Naive B cell (primary cell): ENCODE results near the gene FERMT1. TPM values are rescaled to one million over a fixed set of nuclear protein-coding genes. Genes with fewer than 3 reads are reported as not detected.
"Not testable (repeated sequence)": the region's sequence is repeated elsewhere in the genome, so short reads cannot be mapped to it uniquely, and the experiment has no call there.

ENCODE experiments used
- ATAC-seq, 2 donors: fragments of 150-1000 bp; cut with Tn5 transposase; 2 replicates each; pipeline ENCODE4 v1.10.0; 2021; ENCODE audit warnings: low read depth in 2 of 2, mild to moderate bottlenecking in 2 of 2, moderate library complexity in 2 of 2
- DNase-seq: peaks from one replicate; pipeline ENCODE4 v3.0.0; 2022
- H3K27ac Mint-ChIP-seq, 6 donors: one replicate each; pipeline ENCODE4 v1.8.0; 2020 to 2022; ENCODE audit warnings: mild to moderate bottlenecking in 6 of 6, mixed read lengths in 6 of 6, moderate library complexity in 5 of 6, inconsistent platforms in 2 of 6
- H3K27me3 Mint-ChIP-seq, 3 donors: one replicate each; pipeline ENCODE4 v1.8.0; 2021 to 2022; ENCODE audit warnings: mixed read lengths in 3 of 3, mild to moderate bottlenecking in 1 of 3
- H3K36me3 Mint-ChIP-seq, 2 donors: one replicate each; pipeline ENCODE4 v1.8.0; 2020 to 2022; ENCODE audit warnings: mixed read lengths in 2 of 2, inconsistent platforms in 1 of 2, mild to moderate bottlenecking in 1 of 2
- H3K4me1 Mint-ChIP-seq, 3 donors: one replicate each; pipeline ENCODE4 v1.8.0; 2020 to 2022; ENCODE audit warnings: mixed read lengths in 3 of 3, inconsistent platforms in 1 of 3, mild to moderate bottlenecking in 1 of 3, moderate library complexity in 1 of 3
- H3K4me3 Mint-ChIP-seq, 8 donors: one replicate each; pipeline ENCODE4 v1.8.0; 2020 to 2022; ENCODE audit warnings: mild to moderate bottlenecking in 8 of 8, mixed read lengths in 8 of 8, moderate library complexity in 8 of 8, inconsistent platforms in 2 of 8
- H3K9me3 Mint-ChIP-seq, 7 donors: one replicate each; pipeline ENCODE4 v1.8.0; 2020 to 2022; ENCODE audit warnings: mixed read lengths in 7 of 7, mild to moderate bottlenecking in 5 of 7, inconsistent platforms in 2 of 7, moderate library complexity in 1 of 7
- polyA plus RNA-seq, 6 donors: library from polyadenylated mRNA; unstranded; fragments of 300-500 nt; fragmentation: Illumina TruSeq; gene quantifications; one replicate each; pipeline ENCODE4 v1.2.3, GENCODE V29; 2021; ENCODE audit warnings: low read depth in 6 of 6

The FERMT1 gene
- polyA plus RNA-seq, 6 donors from 2014 or later = not detected

DNA sequence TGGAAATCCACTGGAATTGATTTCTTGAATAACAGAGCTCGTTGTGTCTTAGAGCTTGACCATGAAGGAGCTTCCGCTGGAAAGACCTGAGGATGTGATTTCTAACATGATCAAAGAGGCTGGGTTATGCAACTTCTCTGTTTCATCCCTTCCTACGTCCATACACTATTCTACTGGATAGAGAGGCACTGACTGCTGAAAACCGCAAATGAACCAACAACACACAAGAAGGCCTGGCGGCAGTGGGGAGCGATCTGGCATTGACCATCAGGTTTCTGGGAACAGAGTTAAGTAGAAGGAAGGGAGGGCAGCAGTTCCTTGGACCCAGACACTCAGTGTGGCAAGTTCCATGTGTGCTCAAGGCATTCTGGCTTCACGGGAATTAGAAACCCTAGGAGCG lies 82.3 kb downstream of the FERMT1 start:
- Mint-ChIP-seq H3K4me3 (no peak overlapping the region), H3K36me3 (peaks cover 14 to 19% of the 10 kb centered on the region in 2 donors), H3K27me3 (no peaks in the 10 kb centered on the region), H3K27ac (peak overlapping the region in 1 of 6 donors; percentile 79), H3K4me1 (no peaks in the 10 kb centered on the region), H3K9me3 (peaks cover 0 to 2% (median 0%) of the 10 kb centered on the region in 7 donors)
- DNase-seq (no peak), ATAC-seq (no peak)

DNA sequence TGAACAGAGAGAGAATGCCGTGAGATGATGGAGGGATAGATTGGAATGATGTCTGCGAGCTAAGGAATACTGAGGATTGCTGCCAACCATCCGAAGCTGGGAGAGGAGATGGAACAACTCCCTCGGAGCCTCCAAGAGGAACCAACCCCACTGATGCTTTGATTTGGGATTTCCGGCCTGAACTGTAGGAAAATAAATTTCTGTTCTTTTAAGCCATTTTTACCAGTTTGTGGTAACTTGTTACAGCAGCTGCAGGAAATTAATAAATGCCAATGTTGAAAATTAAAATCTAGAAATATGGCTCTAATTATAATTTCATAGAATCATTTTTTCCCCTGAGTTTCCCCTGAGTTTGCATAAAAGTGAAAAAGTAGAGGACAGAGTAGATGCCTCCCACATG lies 83.1 kb downstream of the FERMT1 start:
- ATAC-seq (no peak), DNase-seq (no peak)
- Mint-ChIP-seq H3K4me3 (no peak overlapping the region), H3K36me3 (peaks cover 17 to 23% of the 10 kb centered on the region in 2 donors), H3K9me3 (peaks cover 0 to 2% (median 0%) of the 10 kb centered on the region in 7 donors), H3K4me1 (peaks cover 0 to 1% (median under 1%) of the 10 kb centered on the region in 3 donors), H3K27ac (no peak overlapping the region), H3K27me3 (no peaks in the 10 kb centered on the region)

DNA sequence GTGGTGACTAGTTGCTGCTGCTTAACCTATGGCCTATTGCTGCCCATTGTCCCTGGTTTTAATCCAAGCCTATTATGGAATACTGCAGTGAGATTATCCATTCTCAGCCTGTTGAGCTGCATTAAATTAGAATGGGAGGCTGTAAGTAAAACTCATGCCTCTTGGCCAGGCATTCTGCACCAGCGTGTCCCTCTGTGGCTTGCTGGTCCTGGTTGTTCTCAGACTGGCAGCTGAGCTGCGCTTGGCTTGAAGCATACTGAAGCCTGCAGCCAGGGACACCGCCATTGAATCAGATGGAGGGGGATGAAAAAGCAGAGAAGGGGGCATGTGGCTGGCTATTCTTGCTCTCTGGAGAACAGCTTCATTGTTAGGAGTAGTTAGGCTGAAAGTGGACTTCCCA lies 84.6 kb downstream of the FERMT1 start:
- Mint-ChIP-seq H3K4me1 (peaks cover 0 to 6% (median 3%) of the 10 kb centered on the region in 3 donors), H3K27ac (peak overlapping the region in 1 of 6 donors; percentile 39)

DNA sequence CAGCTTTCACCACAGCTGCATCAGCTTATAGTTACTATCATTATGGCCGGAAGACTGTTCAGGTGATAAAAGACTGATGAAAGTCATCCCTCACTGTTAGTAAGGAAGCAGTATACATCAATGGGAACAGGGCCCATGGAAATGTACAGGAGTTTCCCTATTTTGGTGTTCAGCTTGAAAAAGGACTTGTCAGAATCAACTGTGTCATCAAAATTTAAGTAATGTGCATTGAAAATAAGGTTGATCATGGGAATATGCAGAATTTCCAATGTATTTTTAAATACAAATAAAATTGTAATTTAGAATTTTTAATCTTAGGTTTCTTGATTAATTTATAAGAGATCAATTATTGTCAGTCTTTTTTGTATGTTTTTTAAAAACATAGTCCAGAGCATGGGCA lies 85.7 kb downstream of the FERMT1 start:
- H3K27ac Mint-ChIP-seq = no peak overlapping the region
- ATAC-seq (no peak), DNase-seq (no peak)
- peaks cover 0 to 2% (median 0%) of the 10 kb centered on the region in 7 donors for H3K9me3 Mint-ChIP-seq
- no peak overlapping the region for H3K4me3 Mint-ChIP-seq
- H3K4me1 Mint-ChIP-seq = peaks cover 0 to 6% (median 3%) of the 10 kb centered on the region in 3 donors
- peaks cover 22 to 27% of the 10 kb centered on the region in 2 donors for H3K36me3 Mint-ChIP-seq
- no peaks in the 10 kb centered on the region for H3K27me3 Mint-ChIP-seq

More for the DNA sequence above, 84.6 kb downstream of the FERMT1 start:
- no peaks in the 10 kb centered on the region for H3K27me3 Mint-ChIP-seq
- no peak overlapping the region for H3K4me3 Mint-ChIP-seq
- DNase-seq (no peak), ATAC-seq (no peak)
- peaks cover 0 to 2% (median 0%) of the 10 kb centered on the region in 7 donors for H3K9me3 Mint-ChIP-seq
- peaks cover 22 to 27% of the 10 kb centered on the region in 2 donors for H3K36me3 Mint-ChIP-seq

DNA sequence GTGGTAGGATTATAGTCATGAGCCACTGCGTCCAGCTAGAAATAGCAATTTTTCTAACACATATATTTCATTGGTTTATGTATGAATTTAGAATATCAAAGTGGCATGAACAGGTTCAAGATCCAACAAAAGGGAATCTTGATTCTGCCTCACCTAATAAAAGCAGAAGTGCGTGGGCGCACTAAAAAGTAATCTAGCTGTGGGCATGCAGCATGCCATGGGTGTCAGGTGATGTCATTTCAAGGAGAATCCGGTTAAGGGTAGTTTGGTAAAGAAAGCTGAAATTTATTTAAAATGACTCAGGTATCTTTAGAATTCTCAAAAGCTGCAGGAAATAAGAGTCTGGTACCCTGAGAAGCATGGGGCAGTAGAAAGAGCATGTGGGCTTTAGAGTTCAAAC lies 86.6 kb downstream of the FERMT1 start:
- H3K27ac Mint-ChIP-seq = peak overlapping the region in 2 of 6 donors; percentile 49 to 57
- peaks cover 22 to 27% of the 10 kb centered on the region in 2 donors for H3K36me3 Mint-ChIP-seq
- no peak for ATAC-seq
- H3K27me3 Mint-ChIP-seq = no peaks in the 10 kb centered on the region
- H3K9me3 Mint-ChIP-seq = peaks cover 0 to 2% (median 0%) of the 10 kb centered on the region in 7 donors
- no peak for DNase-seq
- H3K4me3 Mint-ChIP-seq = no peak overlapping the region
- peaks cover 0 to 6% (median 3%) of the 10 kb centered on the region in 3 donors for H3K4me1 Mint-ChIP-seq

DNA sequence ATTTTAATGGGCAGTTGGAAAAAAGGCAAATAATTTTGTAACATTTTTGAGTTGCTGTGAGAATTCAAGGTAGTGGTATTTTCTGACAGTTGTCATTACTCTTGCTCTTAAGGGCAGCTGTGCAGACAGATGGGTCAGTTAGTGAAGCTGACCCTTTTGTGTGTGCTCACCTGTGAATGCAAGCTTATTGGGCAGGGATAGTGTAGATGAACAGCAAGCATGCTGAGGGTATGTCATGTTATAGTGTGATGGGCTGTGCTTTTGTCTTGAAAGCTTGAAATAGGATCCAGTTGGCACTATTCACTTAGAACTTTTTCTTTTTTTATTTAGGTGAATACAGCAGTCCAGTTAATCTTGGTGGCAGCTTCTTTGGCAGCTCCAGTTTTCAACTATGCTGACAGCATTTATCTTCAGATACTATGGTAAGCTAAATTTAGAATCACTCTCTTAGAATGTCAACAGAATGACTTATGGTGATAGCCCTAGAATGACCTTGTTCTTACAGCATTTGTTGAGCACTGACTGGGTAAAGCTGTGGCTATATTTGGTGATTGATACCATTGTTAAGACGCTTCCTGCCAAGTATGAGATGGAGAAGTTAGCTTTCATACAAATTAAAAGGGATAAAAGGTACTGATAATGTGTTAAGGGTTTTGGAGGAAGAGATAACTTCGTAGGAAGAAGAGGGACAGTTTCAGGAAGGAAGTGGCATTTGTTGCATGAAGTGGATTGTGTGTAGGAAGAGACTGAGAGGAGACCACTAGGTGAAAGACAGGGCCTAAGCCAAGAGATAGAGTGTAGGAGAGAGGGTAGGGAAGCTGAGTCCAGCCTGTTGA lies 88.5 kb downstream of the FERMT1 start:
- ATAC-seq = no peak
- H3K4me1 Mint-ChIP-seq = peaks cover 0 to 6% (median 3%) of the 10 kb centered on the region in 3 donors
- DNase-seq = no peak
- peak overlapping the region in 1 of 6 donors; percentile 16 for H3K27ac Mint-ChIP-seq
- no peak overlapping the region for H3K4me3 Mint-ChIP-seq
- peaks cover 10 to 12% of the 10 kb centered on the region in 2 donors for H3K36me3 Mint-ChIP-seq
- H3K9me3 Mint-ChIP-seq = no peaks in the 10 kb centered on the region
- H3K27me3 Mint-ChIP-seq = no peaks in the 10 kb centered on the region

DNA sequence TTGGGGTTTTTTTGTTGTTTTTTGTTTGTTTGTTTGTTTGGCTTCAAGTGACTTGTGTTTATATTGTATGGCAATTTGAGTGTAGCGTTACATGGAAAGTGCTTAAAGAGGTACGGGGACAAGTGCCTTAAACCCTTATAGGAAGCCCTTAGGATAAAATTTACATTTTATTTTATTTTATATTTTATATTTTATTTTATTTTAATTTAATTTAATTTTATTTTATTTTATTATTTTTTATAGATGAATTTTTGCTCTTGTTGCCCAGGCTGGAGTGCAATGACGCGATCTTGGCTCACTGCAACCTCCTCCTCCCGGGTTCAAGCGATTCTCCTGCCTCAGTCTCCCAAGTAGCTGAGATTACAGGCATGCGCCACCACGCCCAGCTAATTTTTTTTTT lies 89.9 kb downstream of the FERMT1 start:
- H3K4me1 Mint-ChIP-seq, H3K4me3 Mint-ChIP-seq, DNase-seq, H3K27me3 Mint-ChIP-seq, ATAC-seq, H3K9me3 Mint-ChIP-seq, H3K27ac Mint-ChIP-seq: not testable (repeated sequence)
- peaks cover 8 to 12% of the 10 kb centered on the region in 2 donors for H3K36me3 Mint-ChIP-seq

DNA sequence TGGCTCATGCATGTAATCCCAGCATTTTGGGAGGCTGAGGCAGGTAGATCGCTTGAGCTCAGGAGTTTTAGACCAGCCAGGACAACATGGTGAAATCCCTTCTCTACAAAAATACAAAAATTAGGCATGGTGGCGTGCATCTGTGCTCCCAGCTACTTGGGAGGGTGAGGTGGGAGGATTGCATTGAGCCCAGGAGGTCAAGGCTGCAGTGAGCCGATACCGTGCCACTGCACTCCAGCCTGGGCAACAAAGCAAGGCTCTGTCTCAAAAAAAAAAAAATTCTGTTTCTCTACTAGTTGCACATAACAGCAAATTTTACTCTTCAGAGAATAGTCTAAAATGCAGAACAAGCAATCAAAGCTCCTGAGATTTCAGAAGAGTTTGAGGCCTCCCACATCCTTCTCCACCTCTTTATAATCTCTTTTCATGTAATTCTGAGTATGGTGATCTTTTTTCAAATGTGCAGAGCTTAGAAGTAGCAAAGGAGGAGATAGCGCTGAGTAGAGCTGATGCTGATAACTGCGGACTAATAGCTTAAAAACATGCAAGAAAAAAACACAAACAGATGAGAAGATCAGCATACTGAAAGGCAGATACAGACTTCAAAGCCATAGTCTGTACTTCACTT lies 92.3 kb downstream of the FERMT1 start:
- no peaks in the 10 kb centered on the region for H3K27me3 Mint-ChIP-seq
- H3K27ac Mint-ChIP-seq = peak overlapping the region in 1 of 6 donors; percentile 61
- peaks cover 3 to 7% (median 6%) of the 10 kb centered on the region in 3 donors for H3K4me1 Mint-ChIP-seq
- peaks cover 0 to under 1% (median 0%) of the 10 kb centered on the region in 7 donors for H3K9me3 Mint-ChIP-seq
- no peak for ATAC-seq
- DNase-seq = no peak
- no peak overlapping the region for H3K4me3 Mint-ChIP-seq
- peaks cover 12 to 13% of the 10 kb centered on the region in 2 donors for H3K36me3 Mint-ChIP-seq

DNA sequence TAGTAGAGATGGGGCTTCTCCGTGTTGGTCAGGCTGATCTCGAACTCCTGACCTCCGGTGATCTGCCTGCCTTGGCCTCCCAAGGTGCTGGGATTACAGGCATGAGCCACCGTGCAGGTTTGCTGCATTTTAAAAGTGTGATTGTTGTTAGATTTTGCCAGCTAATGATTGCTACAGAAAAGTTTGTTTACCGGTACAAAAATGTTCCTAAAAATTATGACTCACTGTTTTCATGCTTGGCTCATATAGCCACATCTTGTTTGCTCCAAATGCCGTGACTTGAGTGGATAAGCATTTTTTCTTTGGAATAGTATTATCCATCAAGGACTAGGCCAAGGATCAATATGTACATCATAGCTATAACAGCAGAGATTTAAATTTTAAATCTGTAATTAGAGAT lies 93.3 kb downstream of the FERMT1 start:
- H3K36me3 Mint-ChIP-seq = peaks cover 16 to 17% of the 10 kb centered on the region in 2 donors
- ATAC-seq (no peak), DNase-seq (no peak)
- no peak overlapping the region for H3K27ac Mint-ChIP-seq
- peaks cover 2 to 5% (median 4%) of the 10 kb centered on the region in 3 donors for H3K4me1 Mint-ChIP-seq
- H3K4me3 Mint-ChIP-seq = no peak overlapping the region
- peaks cover 0 to 6% (median 0%) of the 10 kb centered on the region in 7 donors for H3K9me3 Mint-ChIP-seq
- H3K27me3 Mint-ChIP-seq = no peaks in the 10 kb centered on the region

DNA sequence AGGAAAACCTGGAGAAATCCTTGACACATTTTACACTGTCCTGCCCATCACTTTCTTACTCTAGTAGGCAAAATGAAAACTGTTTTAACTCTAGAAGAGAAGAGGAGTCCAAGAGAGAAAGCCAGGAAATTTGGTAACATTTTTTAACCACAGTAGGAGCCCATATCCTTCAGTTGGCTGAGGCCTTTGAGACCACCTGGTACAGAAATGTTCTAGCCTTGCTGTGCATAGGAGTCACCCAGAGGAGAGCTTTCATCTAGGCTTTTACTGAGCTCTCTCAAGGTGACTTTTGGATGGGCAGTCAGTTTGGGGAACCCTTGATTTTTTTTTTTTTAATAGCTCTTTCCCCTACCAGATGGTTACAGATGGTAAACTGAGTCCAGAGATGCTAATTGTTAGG lies 94.0 kb downstream of the FERMT1 start:
- ATAC-seq (no peak), DNase-seq (no peak)
- no peak overlapping the region for H3K4me3 Mint-ChIP-seq
- H3K27me3 Mint-ChIP-seq = no peaks in the 10 kb centered on the region
- peaks cover 0 to 5% (median 4%) of the 10 kb centered on the region in 3 donors for H3K4me1 Mint-ChIP-seq
- peaks cover 0 to 6% (median 0%) of the 10 kb centered on the region in 7 donors for H3K9me3 Mint-ChIP-seq
- peaks cover 19 to 21% of the 10 kb centered on the region in 2 donors for H3K36me3 Mint-ChIP-seq
- H3K27ac Mint-ChIP-seq = no peak overlapping the region

DNA sequence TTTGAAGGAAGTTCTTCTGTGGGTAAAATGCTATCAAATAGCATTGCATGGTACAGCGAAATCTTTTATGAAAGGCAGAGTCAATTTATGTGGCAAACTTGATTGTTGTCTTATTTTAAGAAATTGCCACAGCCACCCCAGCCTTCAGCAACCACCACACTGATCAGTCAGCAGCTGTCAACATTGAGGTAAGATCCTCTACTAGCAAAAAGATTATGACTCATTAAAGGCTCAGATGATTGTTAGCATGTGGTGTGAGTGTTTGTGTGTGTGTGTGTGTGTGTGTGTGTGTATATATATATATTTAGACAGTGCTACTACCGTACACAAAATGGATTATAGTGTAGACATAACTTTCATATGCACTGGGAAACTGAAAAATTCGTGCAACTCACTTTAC lies 96.8 kb downstream of the FERMT1 start:
- no peaks in the 10 kb centered on the region for H3K27me3 Mint-ChIP-seq
- H3K4me1 Mint-ChIP-seq = peaks cover 0 to 5% (median 4%) of the 10 kb centered on the region in 3 donors
- peaks cover 0 to 6% (median 0%) of the 10 kb centered on the region in 7 donors for H3K9me3 Mint-ChIP-seq
- DNase-seq (no peak), ATAC-seq (no peak)
- no peak overlapping the region for H3K27ac Mint-ChIP-seq
- H3K36me3 Mint-ChIP-seq = peaks cover 32 to 33% of the 10 kb centered on the region in 2 donors
- H3K4me3 Mint-ChIP-seq = no peak overlapping the region
